NB4 (cell line): ENCODE measurements around the gene TSPAN15.

Experiments
- DNase-seq: peaks from one replicate; pipeline ENCODE4 v3.0.0; 2010; ENCODE audit warnings: low read depth
- H3K4me3 ChIP-seq: one replicate; pipeline ENCODE4 v1.5.1; 2011; ENCODE audit warnings: mild to moderate bottlenecking, low read depth, low read length, moderate library complexity
- MYC ChIP-seq: IDR thresholded peaks from 2 replicates; pipeline ENCODE4 v1.6.1; 2011; ENCODE audit warnings: low read depth, low read length
- POLR2A ChIP-seq: IDR thresholded peaks from 2 replicates; pipeline ENCODE4 v1.6.1; 2011; ENCODE audit warnings: mild to moderate bottlenecking; ENCODE audit not compliant: insufficient read length; ENCODE audit errors: extremely low read depth
- TF ChIP-seq, protein P1 (sequence below): IDR thresholded peaks from 2 replicates; pipeline ENCODE4 v1.6.1; 2011; ENCODE audit warnings: low read depth, low read length
- TF ChIP-seq, protein P2 (sequence below): IDR thresholded peaks from one replicate; pipeline ENCODE4 v1.5.1; 2012; ENCODE audit warnings: low read depth, low read length

The TSPAN15 gene

DNA sequence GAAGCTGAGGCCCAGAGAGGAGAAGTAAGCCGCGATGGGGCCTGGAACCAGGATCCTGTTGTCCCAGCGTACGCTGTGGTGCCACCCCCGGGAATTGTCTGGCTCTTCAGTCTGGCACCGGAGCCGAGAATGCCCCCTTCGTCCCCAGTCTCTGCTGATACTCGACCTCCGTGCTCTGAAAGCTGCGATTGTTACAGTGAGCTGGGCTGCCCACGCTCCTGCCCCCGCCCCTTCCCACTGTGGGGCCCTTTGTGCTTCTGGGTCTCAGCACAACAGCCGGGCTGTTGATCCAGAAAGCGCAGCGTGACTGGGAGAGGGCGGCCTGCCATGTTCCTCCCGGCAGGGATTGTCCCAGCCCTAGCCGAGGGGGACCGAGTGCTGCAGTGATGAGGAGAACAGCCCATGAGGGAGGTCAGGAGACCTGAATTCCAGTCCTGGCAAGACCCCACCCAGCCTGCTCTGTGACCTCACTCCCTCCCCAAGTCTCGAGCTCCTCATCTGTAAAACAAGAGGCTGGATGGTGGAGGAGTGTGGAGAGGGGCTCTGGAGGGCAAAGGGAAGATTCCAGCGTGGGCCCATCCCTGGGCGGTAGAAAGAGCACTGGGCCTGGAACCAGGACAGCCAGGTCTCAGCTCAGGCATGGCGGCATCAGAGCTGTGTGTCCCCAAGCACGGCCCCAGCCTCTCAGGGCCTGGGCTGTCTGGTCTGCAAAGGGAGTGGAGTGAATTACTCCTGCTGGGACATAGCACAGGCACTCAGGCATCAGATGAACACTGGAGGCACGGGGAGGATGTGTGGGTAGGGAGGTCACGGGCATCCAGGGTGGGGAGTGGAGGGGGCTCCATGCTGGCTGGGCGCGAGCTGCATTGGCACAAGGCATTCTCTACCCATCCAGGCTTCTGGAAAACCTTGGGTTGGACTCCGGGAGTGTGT lies 43.6 kb downstream of the TSPAN15 start:
- TF ChIP-seq, protein P1, sequence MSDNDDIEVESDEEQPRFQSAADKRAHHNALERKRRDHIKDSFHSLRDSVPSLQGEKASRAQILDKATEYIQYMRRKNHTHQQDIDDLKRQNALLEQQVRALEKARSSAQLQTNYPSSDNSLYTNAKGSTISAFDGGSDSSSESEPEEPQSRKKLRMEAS = no peak
- TF ChIP-seq MYC (no peak), POLR2A (no peak)
- TF ChIP-seq, protein P2, sequence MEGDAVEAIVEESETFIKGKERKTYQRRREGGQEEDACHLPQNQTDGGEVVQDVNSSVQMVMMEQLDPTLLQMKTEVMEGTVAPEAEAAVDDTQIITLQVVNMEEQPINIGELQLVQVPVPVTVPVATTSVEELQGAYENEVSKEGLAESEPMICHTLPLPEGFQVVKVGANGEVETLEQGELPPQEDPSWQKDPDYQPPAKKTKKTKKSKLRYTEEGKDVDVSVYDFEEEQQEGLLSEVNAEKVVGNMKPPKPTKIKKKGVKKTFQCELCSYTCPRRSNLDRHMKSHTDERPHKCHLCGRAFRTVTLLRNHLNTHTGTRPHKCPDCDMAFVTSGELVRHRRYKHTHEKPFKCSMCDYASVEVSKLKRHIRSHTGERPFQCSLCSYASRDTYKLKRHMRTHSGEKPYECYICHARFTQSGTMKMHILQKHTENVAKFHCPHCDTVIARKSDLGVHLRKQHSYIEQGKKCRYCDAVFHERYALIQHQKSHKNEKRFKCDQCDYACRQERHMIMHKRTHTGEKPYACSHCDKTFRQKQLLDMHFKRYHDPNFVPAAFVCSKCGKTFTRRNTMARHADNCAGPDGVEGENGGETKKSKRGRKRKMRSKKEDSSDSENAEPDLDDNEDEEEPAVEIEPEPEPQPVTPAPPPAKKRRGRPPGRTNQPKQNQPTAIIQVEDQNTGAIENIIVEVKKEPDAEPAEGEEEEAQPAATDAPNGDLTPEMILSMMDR = no peak
- DNase-seq = no peak
- no peak overlapping the region for H3K4me3 ChIP-seq

DNA sequence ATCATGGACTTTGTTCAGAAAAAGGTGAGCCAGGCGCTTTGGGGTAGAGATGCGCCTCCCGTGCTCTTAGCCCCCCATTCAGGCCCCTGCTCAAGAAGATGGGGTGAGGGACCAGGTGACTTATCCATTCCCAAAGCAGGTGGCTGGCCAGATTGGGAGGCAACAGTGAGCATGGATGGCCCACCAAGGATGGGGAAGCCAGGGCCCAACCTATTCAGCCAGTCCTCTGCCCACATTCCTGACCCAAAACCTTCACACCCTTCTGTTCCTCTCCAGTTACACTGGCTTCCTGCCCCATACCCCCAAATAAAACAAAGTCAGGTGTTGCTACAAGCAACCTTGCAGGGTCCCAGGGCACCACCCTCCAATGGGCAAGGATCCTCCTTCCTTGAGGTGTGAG lies 44.4 kb downstream of the TSPAN15 start:
- no peak for DNase-seq
- TF ChIP-seq, protein P1 = no peak
- TF ChIP-seq POLR2A = no peak
- no peak for TF ChIP-seq MYC
- TF ChIP-seq, protein P2 = no peak
- no peak overlapping the region for H3K4me3 ChIP-seq

DNA sequence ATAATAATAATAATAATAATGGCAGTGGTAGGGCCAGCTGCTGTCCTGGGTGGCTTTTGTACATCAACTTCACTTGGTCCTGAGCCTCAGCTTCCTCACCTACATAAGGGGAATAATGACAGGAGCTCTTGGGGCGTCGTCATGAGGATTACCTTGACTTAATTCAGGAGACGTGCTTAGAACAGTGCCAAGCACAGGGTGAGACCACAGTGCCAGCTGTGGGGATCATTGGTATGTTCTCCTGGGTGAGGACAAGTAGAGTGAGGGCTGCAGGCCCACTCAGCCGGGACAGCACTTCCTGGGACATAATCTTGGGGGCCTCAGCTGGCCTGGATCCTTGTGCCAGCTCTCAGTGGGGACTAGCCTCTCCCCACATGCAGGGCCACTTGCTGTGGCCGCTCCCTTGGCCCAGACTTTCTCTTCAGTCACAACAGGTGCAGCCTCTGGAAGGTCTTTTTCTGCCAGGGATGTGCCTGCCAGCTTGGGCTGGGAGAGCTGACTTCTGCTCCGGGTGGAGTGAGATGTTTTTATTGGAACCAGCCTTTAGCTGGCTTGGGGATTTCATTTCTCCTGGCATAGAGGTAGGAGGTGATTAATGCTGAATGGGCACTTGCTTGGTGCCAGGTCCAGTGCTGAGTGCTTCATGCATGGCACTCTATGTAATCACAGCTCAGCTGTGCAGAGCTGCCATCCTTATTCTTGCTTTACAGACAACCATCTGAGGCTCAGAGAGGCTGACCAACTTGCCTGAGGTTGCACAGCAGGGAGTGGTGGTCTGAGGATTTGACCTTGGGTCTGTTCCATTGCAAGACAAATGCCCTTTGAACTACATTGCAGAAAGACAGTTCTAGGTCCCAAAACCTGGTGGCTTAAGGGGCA lies 45.3 kb downstream of the TSPAN15 start:
- H3K4me3 ChIP-seq = no peak overlapping the region
- TF ChIP-seq, protein P2 = no peak
- no peak for DNase-seq

DNA sequence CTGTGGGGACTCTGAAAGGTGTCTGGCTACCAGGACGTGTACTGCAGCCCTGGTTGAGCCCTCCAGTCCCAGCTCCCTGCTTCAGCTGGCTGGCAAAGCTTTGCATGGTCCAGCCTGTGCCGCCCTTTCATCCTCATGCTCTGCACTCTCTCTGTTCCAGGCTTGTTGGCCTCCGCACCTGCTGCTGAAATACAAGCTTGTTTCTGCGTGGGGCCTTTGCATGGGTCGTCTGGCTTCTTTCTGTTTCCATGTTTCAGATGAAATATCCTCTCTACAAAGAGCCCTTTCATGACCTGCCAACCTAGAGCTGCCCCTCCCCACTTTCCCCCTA lies 45.9 kb downstream of the TSPAN15 start:
- DNase-seq = no peak
- no peak overlapping the region for H3K4me3 ChIP-seq
- TF ChIP-seq, protein P1 = no peak
- no peak for TF ChIP-seq POLR2A
- no peak for TF ChIP-seq MYC
- TF ChIP-seq, protein P2 = no peak

DNA sequence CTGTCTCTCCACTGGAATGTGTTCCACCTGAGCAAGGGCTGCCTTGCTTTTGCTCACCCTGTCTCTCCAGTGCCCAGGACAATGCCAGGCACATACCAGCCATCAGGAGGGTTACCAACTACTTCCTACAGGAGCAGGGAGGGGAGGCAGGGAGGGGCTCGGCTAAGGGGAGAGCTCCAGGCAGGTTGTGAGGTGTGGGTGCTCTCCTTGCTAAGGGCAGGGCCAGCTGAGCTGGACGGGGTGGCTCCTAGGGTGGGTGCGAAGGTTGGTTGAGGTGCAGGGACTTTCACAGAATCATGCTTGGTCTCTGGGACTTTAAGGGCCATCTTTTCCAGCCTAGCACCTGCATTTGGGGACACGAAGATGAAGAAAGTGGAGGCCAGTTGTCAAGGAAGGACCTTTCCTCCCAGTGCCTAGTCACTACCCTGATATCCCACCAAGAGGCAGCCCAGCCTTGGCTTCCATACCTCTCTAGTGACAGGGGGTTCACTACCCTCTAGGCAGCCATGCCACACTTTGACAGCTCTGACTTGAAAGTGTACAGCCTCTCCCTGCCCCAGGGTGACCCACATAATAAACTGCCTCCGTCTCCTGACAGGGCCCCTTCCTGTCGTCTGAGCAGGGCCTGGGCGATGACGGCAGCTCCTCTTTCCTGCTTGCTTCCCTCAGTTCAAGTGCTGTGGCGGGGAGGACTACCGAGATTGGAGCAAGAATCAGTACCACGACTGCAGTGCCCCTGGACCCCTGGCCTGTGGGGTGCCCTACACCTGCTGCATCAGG lies 46.5 kb downstream of the TSPAN15 start:
- no peak for TF ChIP-seq MYC
- TF ChIP-seq, protein P2 = no peak
- no peak for TF ChIP-seq POLR2A
- TF ChIP-seq, protein P1 = no peak
- H3K4me3 ChIP-seq = no peak overlapping the region
- DNase-seq = no peak
